ENCODE measurements around the gene MCF2L. TPM values are rescaled to one million over a fixed set of nuclear protein-coding genes. Genes with fewer than 3 reads are reported as not detected.
"Not testable (repeated sequence)": the region's sequence is repeated elsewhere in the genome, so short reads cannot be mapped to it uniquely, and the experiment has no call there.

Gene MCF2L
- total RNA-seq, 4 donors from 2014 or later = 18.3 to 52.6 (median 29.9) TPM

GRCh38 chr13:113099142-113099541 lies 130.1 kb downstream of the MCF2L start:
- H3K4me3 ChIP-seq = no peak overlapping the region
- 80 to 81% methylated on average over 5 to 11 of the region's 11 CpGs for WGBS, 2 donors (ENCODE audit: low coverage in 1 of 2)
- H3K27me3 ChIP-seq = peaks cover 46% of the 10 kb centered on the region
- no peaks in the 10 kb centered on the region for H3K4me1 ChIP-seq
- no peak overlapping the region for H3K27ac ChIP-seq
- no peaks in the 10 kb centered on the region for H3K9me3 ChIP-seq
- no peak for TF ChIP-seq POLR2A (IDR thresholded peaks at IDR 0.05)
- TF ChIP-seq POLR2AphosphoS5 (IDR thresholded peaks at IDR 0.05) = no peak
- TF ChIP-seq, protein P1, sequence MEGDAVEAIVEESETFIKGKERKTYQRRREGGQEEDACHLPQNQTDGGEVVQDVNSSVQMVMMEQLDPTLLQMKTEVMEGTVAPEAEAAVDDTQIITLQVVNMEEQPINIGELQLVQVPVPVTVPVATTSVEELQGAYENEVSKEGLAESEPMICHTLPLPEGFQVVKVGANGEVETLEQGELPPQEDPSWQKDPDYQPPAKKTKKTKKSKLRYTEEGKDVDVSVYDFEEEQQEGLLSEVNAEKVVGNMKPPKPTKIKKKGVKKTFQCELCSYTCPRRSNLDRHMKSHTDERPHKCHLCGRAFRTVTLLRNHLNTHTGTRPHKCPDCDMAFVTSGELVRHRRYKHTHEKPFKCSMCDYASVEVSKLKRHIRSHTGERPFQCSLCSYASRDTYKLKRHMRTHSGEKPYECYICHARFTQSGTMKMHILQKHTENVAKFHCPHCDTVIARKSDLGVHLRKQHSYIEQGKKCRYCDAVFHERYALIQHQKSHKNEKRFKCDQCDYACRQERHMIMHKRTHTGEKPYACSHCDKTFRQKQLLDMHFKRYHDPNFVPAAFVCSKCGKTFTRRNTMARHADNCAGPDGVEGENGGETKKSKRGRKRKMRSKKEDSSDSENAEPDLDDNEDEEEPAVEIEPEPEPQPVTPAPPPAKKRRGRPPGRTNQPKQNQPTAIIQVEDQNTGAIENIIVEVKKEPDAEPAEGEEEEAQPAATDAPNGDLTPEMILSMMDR (IDR thresholded peaks at IDR 0.05) = no peak
- no peak for TF ChIP-seq EP300 (IDR thresholded peaks at IDR 0.05)
- peaks cover 0 to 6% of the 10 kb centered on the region in 2 donors for H3K36me3 ChIP-seq
- no peak for ATAC-seq

GRCh38 chr13:113102302-113102701 lies 133.3 kb downstream of the MCF2L start:
- H3K27ac ChIP-seq, H3K4me1 ChIP-seq, H3K36me3 ChIP-seq, H3K4me3 ChIP-seq, H3K9me3 ChIP-seq, ATAC-seq: not testable (repeated sequence)
- peaks cover 36% of the 10 kb centered on the region for H3K27me3 ChIP-seq
- WGBS, 2 donors (ENCODE audit: low coverage in 1 of 2) = 30% methylated on average over 2 of the region's 10 CpGs; no CpG with 5 or more reads in 1 of the 2 donors

DNA sequence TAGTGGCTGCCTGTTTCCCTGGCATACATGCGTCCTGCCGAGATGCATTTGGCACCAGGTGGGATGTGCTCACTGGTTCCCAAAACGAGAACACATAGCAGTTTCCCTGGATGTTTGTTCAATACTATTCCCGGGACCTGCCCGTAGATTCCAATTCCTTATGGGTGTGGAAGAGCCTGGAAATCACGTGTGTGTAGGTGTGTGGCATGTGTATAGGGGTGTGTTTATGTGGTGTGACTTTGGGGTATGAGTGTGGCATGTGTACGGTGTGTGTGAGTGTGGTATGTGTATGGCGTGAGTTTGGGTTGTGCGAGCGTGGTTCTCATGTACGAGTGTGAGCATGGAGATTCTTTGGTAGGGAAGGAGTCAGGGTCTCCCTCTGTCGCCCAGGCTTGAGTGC lies 133.7 kb downstream of the MCF2L start:
- no peak for TF ChIP-seq EP300 (IDR thresholded peaks at IDR 0.05)
- no peak for TF ChIP-seq POLR2A (IDR thresholded peaks at IDR 0.05)
- TF ChIP-seq, protein P1 (IDR thresholded peaks at IDR 0.05) = no peak
- no peak for TF ChIP-seq POLR2AphosphoS5 (IDR thresholded peaks at IDR 0.05)
- Histone ChIP-seq H3K36me3 (no peaks in the 10 kb centered on the region), H3K4me3 (no peak overlapping the region), H3K4me1 (no peaks in the 10 kb centered on the region), H3K27me3 (peaks cover 33% of the 10 kb centered on the region), H3K27ac (no peak overlapping the region), H3K9me3 (no peaks in the 10 kb centered on the region)
- no peak for ATAC-seq
- WGBS, 2 donors (ENCODE audit: low coverage in 1 of 2) = 75% methylated on average over 3 of the region's 12 CpGs; no CpG with 5 or more reads in 1 of the 2 donors

DNA sequence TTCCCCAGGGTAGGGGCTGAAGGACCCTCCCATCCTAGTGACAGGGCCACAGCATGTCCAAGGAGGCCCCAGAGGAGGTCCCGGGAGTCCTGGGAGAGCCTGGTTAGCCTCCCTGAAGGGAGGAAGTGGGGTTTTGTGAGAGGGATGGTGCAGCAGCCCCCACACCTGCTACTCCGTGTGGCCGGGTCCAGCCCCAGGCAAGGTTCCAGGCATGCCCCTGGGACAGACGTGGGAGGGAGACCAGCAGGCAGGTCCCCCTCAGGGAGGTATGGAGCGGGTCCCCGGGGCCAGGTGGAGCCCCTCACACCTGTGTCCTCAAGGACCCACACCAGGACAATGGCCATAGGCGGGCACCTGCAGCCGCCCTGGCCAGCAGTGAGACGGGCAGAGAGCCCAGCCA lies 134.6 kb downstream of the MCF2L start:
- H3K4me1 ChIP-seq = no peaks in the 10 kb centered on the region
- peaks cover 27% of the 10 kb centered on the region for H3K27me3 ChIP-seq
- ATAC-seq = no peak
- H3K27ac ChIP-seq = no peak overlapping the region
- no CpG with 5 or more reads among the region's 9 CpGs for WGBS, 2 donors (ENCODE audit: low coverage in 1 of 2)
- no peaks in the 10 kb centered on the region for H3K36me3 ChIP-seq
- no peak overlapping the region for H3K4me3 ChIP-seq
- H3K9me3 ChIP-seq = no peaks in the 10 kb centered on the region
- TF ChIP-seq POLR2AphosphoS5 (IDR thresholded peaks at IDR 0.05) = no peak
- TF ChIP-seq, protein P1 (IDR thresholded peaks at IDR 0.05) = no peak
- no peak for TF ChIP-seq POLR2A (IDR thresholded peaks at IDR 0.05)
- no peak for TF ChIP-seq EP300 (IDR thresholded peaks at IDR 0.05)

- Histone ChIP-seq H3K9me3 (no peaks in the 10 kb centered on the region), H3K4me3 (no peak within 1 kb of the TSS), H3K36me3 (no peaks in the 10 kb centered on the region), H3K27ac (no peak within 1 kb of the TSS), H3K4me1 (peaks cover 0 to 9% (median 4%) of the 10 kb centered on the region in 3 donors), H3K27me3 (peaks cover 41% of the 10 kb centered on the region)
- ATAC-seq = no peak
- WGBS, 2 donors (ENCODE audit: low coverage in 1 of 2) = 62 to 70% methylated on average over 6 to 10 of the region's 17 CpGs
- TF ChIP-seq EP300 (IDR thresholded peaks at IDR 0.05) (no peak), POLR2AphosphoS5 (IDR thresholded peaks at IDR 0.05) (no peak)
- TF ChIP-seq, protein P1 (IDR thresholded peaks at IDR 0.05) = no peak
Observed at GRCh38 chr13:113105032-113105920, 136.3 kb downstream of the MCF2L start, which contains the start of gene F7. Gene F7 (plus strand): TSS chr13:113105791. CDS start chr13:113105842, 51 bp downstream.
